LHCN-M2 (cell line): ENCODE results near the gene MINDY3. TPM values are rescaled to one million over a fixed set of nuclear protein-coding genes. Genes with fewer than 3 reads are reported as not detected.
A peak's percentile ranks its signal among the peaks of the same experiment; 100 is the strongest.
"Not testable (repeated sequence)": the region's sequence is repeated elsewhere in the genome, so short reads cannot be mapped to it uniquely, and the experiment has no call there.

Experiments used
- DNase-seq: peaks from one replicate; pipeline ENCODE4 v3.0.0-alpha.2; 2012; ENCODE audit warnings: low read depth
- polyA plus RNA-seq: library from polyadenylated mRNA; unstranded; fragments of >200 nt; gene quantifications from one replicate; pipeline ENCODE4 v1.2.1, GENCODE V29; 2012; ENCODE audit warnings: missing spikeins
- total RNA-seq: library from RNA; depleted of rRNA; stranded (reverse); fragments of >200 nt; gene quantifications from 2 replicates; pipeline ENCODE4 v1.2.3, GENCODE V29; 2014; rRNA removed

Gene MINDY3
- 21.8 and 23.1 TPM in 2 replicates for total RNA-seq
- polyA plus RNA-seq: 11.5 TPM

GRCh38 chr10:15859906-15860691 lies at the start of gene MINDY3:
TSS of gene MINDY3 (minus strand) at chr10:15860507. CDS start at chr10:15860299, 208 bp downstream.
- peak; percentile 81 for DNase-seq

GRCh38 chr10:15901889-15902288 lies 41.6 kb upstream of the MINDY3 start:
- peak; percentile 1 for DNase-seq

DNA sequence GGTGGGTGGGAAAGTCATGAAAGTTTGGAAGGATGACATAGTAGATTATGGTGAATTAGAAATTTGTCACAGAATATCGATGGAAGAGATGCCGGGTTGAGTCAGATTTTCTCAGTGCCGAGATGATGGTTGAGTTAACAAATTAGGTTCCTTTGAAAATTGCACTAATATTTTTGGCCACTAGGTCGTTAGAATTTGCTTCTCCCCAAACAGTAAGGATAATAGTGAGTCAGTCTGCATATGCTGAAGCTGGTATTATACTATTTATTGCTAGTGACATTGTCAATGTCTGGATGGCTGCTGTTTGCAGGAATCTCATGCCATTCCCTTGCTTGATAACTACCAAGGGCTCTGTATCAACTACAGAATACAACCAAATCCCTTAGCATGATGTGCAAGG lies 37.7 kb upstream of the MINDY3 start:
- DNase-seq: peak; percentile 31

DNA sequence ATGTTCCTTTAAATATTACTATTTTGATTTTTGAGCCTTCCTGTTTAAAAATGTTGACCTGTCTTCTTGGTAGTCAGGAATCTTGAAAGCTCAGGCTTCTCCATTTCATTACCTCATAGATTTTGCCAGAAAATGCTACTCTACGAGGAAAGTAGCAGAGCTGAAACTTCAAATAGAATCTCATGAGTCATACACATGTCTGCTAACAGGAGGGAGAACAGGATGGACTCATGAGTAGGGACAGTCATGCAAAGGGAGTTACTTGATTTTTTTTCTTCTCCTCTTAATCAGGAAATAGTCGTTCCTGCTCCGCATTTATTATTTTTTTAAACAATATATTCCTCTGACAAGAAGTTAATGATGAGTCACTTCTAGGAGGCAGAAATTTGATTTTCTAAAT lies 37.0 kb upstream of the MINDY3 start:
- DNase-seq: peak; percentile 31

DNA sequence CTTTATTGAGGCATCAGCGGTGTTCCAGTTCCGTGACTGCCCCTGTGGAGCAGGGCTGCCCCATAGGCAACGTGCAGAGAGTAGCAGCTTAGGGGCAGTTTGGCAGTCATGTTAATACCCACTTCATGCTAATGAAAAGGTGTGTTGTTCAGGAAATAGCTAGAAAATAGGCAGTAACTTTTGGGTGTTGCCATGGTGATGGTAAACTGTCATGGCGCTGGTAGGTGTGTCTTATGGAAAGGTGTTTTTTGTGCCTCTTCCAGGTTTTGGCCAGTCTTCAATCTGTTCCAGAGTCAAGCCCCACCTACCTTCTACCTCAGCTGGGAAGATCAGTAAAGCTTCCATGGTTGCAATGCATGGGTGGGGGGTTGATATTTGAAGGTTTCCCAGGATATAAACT lies 36.3 kb upstream of the MINDY3 start:
- no peak for DNase-seq

DNA sequence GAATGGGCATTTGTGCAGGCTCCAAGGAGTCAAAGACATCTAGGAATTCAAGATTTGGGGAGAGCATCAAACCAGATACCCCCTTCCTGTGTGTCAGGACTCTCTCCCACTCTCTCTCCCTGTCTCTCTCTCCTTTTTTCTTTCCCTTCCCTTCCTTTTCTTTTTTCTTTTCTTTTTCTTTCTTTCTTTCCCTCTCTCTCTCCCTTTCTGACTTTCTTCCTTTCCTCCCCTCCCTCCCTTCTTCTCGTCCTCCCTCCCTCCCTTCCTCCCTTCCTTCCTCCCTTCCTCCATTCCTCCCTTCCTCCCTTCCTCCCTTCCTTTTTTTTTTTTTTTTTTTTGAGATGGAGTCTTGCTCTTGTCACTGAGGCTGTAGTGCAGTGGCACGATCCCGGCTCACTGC lies 24.1 kb upstream of the MINDY3 start:
- no peak for DNase-seq

DNA sequence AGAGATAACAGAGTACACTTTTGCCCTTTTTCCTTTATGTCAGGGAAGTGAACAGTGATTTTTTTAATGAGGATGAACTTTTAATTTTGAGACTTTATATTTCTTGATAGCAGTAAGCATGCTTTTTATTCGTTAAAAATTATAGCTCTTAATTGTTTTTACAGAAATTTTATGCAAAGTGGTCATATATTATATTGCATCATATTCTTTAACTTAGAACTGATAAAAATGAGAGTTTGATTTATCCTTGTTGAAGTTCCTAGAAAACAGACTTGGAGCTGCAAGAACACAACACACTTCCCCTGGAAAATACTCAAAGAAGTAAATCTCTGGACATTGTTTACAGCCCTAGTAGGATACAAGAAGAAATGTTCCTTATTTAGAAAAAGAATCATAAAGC lies 21.2 kb upstream of the MINDY3 start:
- no peak for DNase-seq

GRCh38 chr10:15879663-15880062 lies 19.4 kb upstream of the MINDY3 start:
- DNase-seq: peak; percentile 2

DNA sequence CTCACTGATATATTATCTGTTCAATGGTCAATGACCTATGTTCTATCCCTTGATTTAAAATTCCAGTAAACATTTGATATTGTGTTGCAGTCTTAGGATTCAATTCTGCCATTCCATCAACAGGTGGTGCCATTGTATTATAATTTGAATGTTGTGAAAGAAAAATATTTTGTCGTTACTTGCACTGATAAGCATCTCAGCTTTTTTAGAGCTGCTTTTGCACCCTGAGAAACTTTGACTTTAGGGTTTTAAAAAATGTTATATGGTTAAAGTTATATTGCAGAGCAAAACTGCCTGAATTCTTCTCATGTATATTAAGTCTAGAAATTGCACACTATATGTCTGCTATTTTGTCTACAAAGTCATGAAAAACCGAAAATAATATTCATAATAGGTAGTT lies 18.8 kb upstream of the MINDY3 start:
- peak; percentile 35 for DNase-seq

GRCh38 chr10:15877836-15878576 lies 17.7 kb upstream of the MINDY3 start:
- no peak for DNase-seq

DNA sequence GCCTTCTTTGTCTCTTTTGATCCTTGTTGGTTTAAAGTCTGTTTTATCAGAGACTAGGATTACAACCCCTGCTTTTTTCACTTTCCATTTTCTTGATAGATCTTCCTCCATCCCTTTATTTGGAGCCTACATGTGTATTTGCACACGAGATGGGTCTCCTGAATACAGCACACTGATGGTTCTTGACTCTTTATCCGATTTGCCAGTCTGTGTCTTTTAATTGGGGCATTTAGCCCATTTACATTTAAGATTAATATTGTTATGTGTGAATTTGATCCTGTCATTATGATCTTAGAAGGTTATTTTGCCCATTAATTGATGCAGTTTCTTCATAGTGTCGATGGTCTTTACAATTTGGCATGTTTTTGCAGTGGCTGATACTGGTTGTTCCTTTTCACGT lies 16.0 kb upstream of the MINDY3 start:
- not testable (repeated sequence) for DNase-seq

- DNase-seq: not testable (repeated sequence)
Measured at GRCh38 chr10:15872645-15873044, 12.3 kb upstream of the MINDY3 start.

- no peak for DNase-seq
Measured at GRCh38 chr10:15871823-15872222, 11.5 kb upstream of the MINDY3 start.

- no peak for DNase-seq
Measured at GRCh38 chr10:15869935-15870334, 9.6 kb upstream of the MINDY3 start.

DNA sequence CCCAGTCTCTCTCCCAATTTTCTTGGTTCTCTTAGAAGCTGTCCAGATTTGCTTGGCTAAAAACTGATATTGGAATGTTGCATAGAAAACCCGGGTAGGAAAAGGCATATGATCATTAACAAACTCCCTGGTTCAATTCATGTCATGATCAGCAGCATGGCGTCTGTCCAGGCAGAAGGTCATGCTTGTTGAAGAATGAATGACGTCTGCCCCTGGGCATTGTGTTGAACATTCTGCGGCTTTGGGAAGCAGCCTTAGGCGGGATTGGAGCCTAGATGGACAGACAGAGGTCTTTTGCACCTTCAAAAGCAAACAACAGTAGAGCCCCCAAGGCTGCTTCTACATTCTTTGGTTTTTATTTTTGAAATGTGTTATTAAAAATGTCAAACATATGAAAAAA lies 7.7 kb upstream of the MINDY3 start:
- no peak for DNase-seq

DNA sequence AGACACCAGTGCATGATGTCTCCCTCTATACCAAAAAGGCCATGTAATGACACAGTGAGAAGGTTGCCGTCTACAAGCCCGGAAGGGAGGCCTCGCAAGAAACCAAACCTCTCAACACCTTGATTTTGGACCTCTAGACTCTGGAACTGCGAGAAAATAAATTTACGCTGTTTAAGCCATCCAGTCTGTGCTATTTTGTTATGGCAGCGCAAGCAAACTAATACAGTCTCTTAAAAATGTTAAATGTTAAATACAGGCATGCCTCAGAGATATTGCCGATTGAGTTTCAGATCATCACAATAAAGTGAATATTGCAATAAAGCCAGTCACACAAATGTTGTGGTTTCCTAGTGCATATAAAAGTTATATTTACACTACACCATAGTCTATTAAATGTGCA lies 5.0 kb upstream of the MINDY3 start:
- no peak for DNase-seq

- DNase-seq: no peak
Measured at GRCh38 chr10:15864419-15864818, 4.1 kb upstream of the MINDY3 start.

DNA sequence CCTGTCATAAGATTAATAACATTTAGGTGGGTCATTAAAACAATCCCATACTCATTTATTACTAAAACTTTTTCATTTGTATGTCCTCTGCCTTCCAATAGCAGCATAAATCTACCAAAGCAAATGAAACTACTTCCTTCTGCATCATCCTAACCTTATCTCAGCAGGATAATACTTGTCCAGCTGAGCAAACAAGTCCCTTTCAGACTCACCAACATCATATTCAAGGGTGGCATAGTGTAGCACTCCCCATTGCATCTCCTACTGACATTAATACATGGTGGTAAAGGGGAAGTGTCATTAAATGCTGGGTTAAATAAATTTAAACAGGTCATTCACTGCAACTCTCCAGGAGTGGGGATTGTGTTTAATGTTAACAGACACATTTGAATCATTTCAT lies 3.4 kb upstream of the MINDY3 start:
- DNase-seq: no peak

- DNase-seq: no peak
Measured at GRCh38 chr10:15863323-15863722, 3.0 kb upstream of the MINDY3 start.

- no peak for DNase-seq
Measured at GRCh38 chr10:15860692-15861201, 440 bp upstream of the MINDY3 start.

DNA sequence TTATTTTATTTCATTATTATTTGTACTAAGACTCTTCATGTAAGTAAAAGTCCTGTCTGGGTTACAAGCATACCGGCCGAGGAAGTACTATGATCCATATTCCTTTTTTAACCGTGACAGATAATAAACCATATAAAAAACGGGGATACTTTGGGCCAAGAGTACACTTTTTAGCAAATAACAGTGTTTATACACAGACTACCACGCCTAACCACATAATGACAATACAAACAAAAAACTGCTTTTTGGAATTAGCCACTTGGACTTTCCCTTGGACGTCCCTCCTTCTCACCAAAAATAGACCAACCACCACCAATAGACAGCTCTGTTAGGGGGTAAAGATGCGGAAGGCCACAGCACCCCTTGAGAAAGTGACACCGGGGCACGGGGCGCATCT lies 800 bp downstream of the MINDY3 start:
- DNase-seq: no peak

GRCh38 chr10:15858861-15859281 lies 1.4 kb downstream of the MINDY3 start:
- DNase-seq: no peak

DNA sequence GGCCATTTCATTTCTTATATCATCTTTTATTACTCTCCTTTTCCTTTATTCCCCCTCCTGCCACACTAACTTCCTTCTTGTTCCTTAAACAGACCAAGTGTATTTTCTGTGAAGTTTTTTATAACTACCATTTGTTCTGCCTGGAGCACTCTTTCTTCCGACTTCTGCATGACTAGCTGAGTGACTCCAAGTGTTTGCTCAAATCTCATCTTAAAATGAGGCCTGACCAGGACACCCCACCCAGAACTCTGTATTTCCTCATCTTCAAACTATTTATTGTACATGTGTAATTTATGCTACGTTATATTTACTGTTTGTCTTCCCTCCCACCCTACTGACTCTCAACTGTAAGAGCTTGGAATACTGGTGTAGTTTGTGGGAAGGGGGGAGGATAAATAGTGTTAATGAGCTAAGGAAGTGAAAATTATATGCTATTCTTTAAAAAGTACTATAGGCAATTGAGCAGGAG lies 3.2 kb downstream of the MINDY3 start:
- no peak for DNase-seq
